ENCODE results near the gene CD79A. TPM values are rescaled to one million over a fixed set of nuclear protein-coding genes. Genes with fewer than 3 reads are reported as not detected.

Gene CD79A
- total RNA-seq, 1 experiment from 2014 or later = 0.59 TPM

DNA sequence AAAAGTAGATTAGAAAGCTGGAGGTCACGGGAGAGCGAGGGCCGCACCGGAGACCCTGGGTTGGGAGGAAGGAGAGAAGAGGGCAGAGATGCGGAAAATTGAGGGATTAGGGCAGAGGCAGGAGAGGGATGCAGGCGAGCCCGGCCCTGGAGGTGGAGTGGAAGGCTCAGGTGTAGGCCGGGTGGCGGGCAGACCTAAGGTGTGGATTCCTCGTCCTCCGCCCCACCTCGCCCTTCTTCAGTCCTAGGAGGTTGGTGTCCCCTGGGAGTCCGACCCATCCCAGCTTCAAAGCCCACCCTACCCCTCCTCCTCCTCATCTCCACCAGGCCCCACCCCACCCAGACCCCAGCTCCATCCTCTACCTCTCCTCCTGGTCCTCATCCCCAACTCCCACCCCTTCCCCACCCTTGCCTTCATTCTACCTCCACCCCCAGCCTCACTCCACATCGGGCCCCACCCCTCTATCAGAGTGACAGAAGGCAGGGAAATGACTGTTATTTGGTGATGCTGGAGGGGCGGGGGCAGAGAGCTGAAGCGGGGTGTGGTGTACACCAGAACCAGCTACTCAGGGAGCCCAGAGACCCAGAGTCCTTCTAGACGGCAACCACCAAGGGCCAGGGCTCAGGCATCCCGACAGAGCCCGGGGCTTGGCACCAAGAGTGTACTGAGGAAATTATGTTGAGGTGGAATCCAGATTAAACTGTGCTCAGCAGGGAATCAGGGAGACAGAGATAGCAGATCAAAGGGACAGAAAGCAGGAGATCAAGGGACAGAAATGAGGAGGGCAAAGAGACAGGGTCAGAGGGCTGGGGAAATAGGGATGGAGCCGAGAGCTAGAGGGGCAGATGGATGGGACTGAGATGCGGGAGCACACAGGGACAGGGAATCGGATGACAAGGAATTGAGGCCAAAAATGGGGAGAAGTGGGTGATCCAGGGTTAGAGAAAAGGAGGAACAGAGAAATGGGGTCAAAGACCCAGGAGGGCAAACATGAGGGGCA lies 44.8 kb downstream of the CD79A start:
- Histone ChIP-seq H3F3A (ENCODE audit: insufficient read depth, low read depth) (peaks cover 31% of the 10 kb centered on the region; the same call in 1 of the 2 replicates), H3K36me3 (ENCODE audit: low read depth) (no peaks in the 10 kb centered on the region), H3K4me2 (no peak overlapping the region), H3K27ac (no peak overlapping the region), H3K9me3 (ENCODE audit: insufficient read depth, low read depth) (no peaks in the 10 kb centered on the region), H3K4me1 (replicated peaks; ENCODE audit: insufficient read depth) (no peaks in the 10 kb centered on the region), H3K9me2 (ENCODE audit: insufficient read depth) (no peaks in the 10 kb centered on the region), H3K4me3 (no peak overlapping the region), H2AFZ (no peak overlapping the region), H3K27me3 (ENCODE audit: insufficient read depth, low read depth) (peaks cover 52% of the 10 kb centered on the region), H4K20me1 (ENCODE audit: insufficient read depth) (no peaks in the 10 kb centered on the region), H3K79me2 (ENCODE audit: low read depth) (no peaks in the 10 kb centered on the region)
- intact Hi-C loops (cut with micrococcal nuclease; ENCODE audit: unreplicated experiment) = no loop called here
- ChIA-PET POLR2A (ENCODE audit: unreplicated experiment) (no interaction called here), CTCF (no interaction called here)
- BruUV-seq (replicated peaks) = no TSS peak
- no peak for TF ChIP-seq EZH2 (IDR thresholded peaks at IDR 0.05; ENCODE audit: low read depth)
- TF ChIP-seq, protein P1, sequence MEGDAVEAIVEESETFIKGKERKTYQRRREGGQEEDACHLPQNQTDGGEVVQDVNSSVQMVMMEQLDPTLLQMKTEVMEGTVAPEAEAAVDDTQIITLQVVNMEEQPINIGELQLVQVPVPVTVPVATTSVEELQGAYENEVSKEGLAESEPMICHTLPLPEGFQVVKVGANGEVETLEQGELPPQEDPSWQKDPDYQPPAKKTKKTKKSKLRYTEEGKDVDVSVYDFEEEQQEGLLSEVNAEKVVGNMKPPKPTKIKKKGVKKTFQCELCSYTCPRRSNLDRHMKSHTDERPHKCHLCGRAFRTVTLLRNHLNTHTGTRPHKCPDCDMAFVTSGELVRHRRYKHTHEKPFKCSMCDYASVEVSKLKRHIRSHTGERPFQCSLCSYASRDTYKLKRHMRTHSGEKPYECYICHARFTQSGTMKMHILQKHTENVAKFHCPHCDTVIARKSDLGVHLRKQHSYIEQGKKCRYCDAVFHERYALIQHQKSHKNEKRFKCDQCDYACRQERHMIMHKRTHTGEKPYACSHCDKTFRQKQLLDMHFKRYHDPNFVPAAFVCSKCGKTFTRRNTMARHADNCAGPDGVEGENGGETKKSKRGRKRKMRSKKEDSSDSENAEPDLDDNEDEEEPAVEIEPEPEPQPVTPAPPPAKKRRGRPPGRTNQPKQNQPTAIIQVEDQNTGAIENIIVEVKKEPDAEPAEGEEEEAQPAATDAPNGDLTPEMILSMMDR (conservative IDR thresholded peaks at IDR 0.05) = no peak
- no peak for DNase-seq

DNA sequence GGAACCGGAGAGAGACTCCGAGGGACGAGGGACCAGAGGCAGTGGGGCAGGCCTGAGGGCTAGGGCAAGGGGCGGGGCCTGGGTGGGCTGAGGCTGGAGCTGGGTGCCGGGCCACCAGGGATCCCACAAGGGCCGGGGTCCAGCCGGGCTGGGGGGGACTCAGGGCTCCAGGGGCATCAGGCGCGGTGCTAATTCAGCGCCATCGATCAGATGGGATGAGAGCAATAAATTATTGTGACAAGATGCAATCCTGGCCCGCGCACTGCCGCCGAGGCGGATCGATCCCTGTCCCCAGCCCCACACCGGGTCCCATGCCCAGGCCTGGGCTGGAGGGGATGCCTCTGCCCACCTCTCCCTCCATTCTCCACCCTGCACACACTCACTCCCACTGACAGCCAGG lies 45.5 kb downstream of the CD79A start:
- Histone ChIP-seq H3F3A (ENCODE audit: insufficient read depth, low read depth) (peaks cover 31% of the 10 kb centered on the region; the same call in 1 of the 2 replicates), H3K9me2 (ENCODE audit: insufficient read depth) (no peaks in the 10 kb centered on the region), H2AFZ (no peak overlapping the region), H3K4me3 (no peak overlapping the region), H3K79me2 (ENCODE audit: low read depth) (no peaks in the 10 kb centered on the region), H3K4me1 (replicated peaks; ENCODE audit: insufficient read depth) (no peaks in the 10 kb centered on the region), H4K20me1 (ENCODE audit: insufficient read depth) (no peaks in the 10 kb centered on the region), H3K27ac (no peak overlapping the region), H3K4me2 (no peak overlapping the region), H3K36me3 (ENCODE audit: low read depth) (no peaks in the 10 kb centered on the region), H3K27me3 (ENCODE audit: insufficient read depth, low read depth) (peaks cover 59% of the 10 kb centered on the region), H3K9me3 (ENCODE audit: insufficient read depth, low read depth) (no peaks in the 10 kb centered on the region)
- TF ChIP-seq EZH2 (IDR thresholded peaks at IDR 0.05; ENCODE audit: low read depth) = no peak
- TF ChIP-seq, protein P1 (conservative IDR thresholded peaks at IDR 0.05) = no peak
- intact Hi-C loops (cut with micrococcal nuclease; ENCODE audit: unreplicated experiment) = no loop called here
- POLR2A ChIA-PET (ENCODE audit: unreplicated experiment) = no interaction called here
- CTCF ChIA-PET = no interaction called here
- BruUV-seq (replicated peaks) = no TSS peak
- no peak for DNase-seq

DNA sequence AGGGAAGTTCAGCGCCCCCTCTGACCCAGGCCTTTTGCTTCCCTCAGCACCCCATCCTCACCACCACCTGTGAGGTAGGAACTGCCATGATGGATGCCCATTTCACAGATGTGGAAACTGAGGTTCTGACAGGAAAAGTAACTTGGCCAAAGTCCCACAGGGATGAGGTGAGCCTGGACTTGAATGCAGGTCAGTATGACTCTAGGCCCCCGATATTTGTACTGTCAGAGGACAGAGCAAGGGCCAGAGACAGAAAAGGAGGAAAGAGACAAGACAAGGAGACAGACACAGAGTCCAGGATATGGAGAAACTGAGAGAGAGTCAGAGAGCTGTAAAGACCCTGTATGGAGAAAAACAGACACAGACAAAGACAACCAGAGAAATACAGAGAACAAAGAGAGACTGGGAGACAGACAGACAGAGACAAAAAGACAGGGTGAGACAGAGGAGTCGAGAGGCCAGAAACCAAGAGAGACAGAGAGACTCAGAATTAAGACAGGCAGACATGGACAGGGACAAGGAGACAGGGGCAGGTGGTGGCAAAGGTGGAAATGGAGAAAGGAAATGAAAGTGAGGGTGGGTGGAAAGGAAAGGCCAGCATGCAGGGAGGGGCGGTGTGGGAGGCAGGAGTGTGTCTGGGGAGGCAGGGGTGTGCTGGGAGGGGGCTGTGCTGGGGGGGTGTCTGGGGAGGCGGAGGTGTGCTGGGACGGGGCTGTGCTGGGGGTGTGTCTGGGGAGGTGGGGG lies 46.1 kb downstream of the CD79A start:
- intact Hi-C loops (cut with micrococcal nuclease; ENCODE audit: unreplicated experiment) = no loop called here
- Histone ChIP-seq H3K36me3 (ENCODE audit: low read depth) (no peaks in the 10 kb centered on the region), H3K4me1 (replicated peaks; ENCODE audit: insufficient read depth) (no peaks in the 10 kb centered on the region), H3K27ac (no peak overlapping the region), H4K20me1 (ENCODE audit: insufficient read depth) (no peaks in the 10 kb centered on the region), H3K79me2 (ENCODE audit: low read depth) (no peaks in the 10 kb centered on the region), H3K9me2 (ENCODE audit: insufficient read depth) (no peaks in the 10 kb centered on the region), H2AFZ (no peak overlapping the region), H3K9me3 (ENCODE audit: insufficient read depth, low read depth) (no peaks in the 10 kb centered on the region), H3K4me2 (no peak overlapping the region), H3F3A (ENCODE audit: insufficient read depth, low read depth) (peaks cover 31% of the 10 kb centered on the region; the same call in 1 of the 2 replicates), H3K27me3 (ENCODE audit: insufficient read depth, low read depth) (peaks cover 63% of the 10 kb centered on the region), H3K4me3 (no peak overlapping the region)
- DNase-seq = no peak
- POLR2A ChIA-PET (ENCODE audit: unreplicated experiment) = no interaction called here
- no TSS peak for BruUV-seq (replicated peaks)
- TF ChIP-seq, protein P1 (conservative IDR thresholded peaks at IDR 0.05) = no peak
- CTCF ChIA-PET = no interaction called here

Measured in PC-9 (cell line).